ENCODE data around the gene CES4A.

GRCh38 chr16:67011274-67011673 is 22.9 kb downstream of the CES4A start:
- TF ChIP-seq EZH2 (IDR thresholded peaks at IDR 0.05; ENCODE audit: borderline replicate concordance, low read length) (no peak), CTCF (conservative IDR thresholded peaks at IDR 0.05 in 1 of 2, IDR thresholded peaks at IDR 0.05 in 1 of 2; ENCODE audit: extremely low read depth in 1 of 2, insufficient read depth in 1 of 2, low read depth in 1 of 2, low read length in 2 of 2) (no peak)
